ENCODE results near the gene GRAMD2B. TPM values are rescaled to one million over a fixed set of nuclear protein-coding genes. Genes with fewer than 3 reads are reported as not detected.

The GRAMD2B gene
- total RNA-seq, 2 donors from 2014 or later: 59.3 to 79.5 TPM

DNA sequence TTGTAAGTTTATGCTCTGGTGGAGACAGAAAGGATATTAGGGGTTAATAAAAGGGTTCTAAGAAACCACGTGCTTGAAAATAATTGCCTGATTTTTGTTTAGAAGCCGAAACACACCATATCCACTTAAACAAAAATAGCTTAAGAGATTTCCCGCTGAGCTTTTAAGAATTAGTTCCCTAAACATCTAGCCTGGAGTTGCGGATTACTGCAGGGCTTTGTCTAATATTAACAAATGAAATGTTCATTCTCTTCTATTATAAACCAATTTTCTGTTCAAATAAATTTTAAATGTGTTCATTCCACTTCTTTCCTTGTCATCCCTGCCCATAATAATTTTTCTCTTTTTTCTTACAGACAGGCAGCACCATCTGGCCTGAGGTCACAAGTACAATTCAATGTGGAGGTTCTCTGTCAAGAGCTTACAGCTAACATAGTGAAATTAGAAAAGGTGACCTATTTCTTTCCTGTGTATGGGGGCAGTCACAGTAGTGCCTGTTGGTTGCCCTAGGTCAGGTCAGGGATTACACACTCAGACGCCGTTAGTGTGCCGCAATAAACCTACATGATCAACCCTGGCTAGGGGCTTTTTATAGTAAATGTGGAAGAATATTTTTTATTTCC is 65.3 kb downstream of the GRAMD2B start:
- H3K27ac ChIP-seq: peak overlapping the region; percentile 39 to 70
- H3K36me3 ChIP-seq: peaks cover 44% of the 10 kb centered on the region
- no peaks in the 10 kb centered on the region for H3K9me3 ChIP-seq
- H3K27me3 ChIP-seq (replicated peaks; ENCODE audit: insufficient read depth): no peaks in the 10 kb centered on the region
- peaks cover 8 to 64% of the 10 kb centered on the region in 2 donors for H3K4me1 ChIP-seq (ENCODE audit: control insufficient read depth in 1 of 2, low read depth in 2 of 2)
- ATAC-seq (ENCODE audit: insufficient number of reproducible peaks, low FRiP score, low read depth): no peak
- TF ChIP-seq, protein P1, sequence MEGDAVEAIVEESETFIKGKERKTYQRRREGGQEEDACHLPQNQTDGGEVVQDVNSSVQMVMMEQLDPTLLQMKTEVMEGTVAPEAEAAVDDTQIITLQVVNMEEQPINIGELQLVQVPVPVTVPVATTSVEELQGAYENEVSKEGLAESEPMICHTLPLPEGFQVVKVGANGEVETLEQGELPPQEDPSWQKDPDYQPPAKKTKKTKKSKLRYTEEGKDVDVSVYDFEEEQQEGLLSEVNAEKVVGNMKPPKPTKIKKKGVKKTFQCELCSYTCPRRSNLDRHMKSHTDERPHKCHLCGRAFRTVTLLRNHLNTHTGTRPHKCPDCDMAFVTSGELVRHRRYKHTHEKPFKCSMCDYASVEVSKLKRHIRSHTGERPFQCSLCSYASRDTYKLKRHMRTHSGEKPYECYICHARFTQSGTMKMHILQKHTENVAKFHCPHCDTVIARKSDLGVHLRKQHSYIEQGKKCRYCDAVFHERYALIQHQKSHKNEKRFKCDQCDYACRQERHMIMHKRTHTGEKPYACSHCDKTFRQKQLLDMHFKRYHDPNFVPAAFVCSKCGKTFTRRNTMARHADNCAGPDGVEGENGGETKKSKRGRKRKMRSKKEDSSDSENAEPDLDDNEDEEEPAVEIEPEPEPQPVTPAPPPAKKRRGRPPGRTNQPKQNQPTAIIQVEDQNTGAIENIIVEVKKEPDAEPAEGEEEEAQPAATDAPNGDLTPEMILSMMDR (IDR thresholded peaks at IDR 0.05): no peak
- no peak overlapping the region for H3K4me3 ChIP-seq
- no peak for DNase-seq (ENCODE audit: low spot score)

DNA sequence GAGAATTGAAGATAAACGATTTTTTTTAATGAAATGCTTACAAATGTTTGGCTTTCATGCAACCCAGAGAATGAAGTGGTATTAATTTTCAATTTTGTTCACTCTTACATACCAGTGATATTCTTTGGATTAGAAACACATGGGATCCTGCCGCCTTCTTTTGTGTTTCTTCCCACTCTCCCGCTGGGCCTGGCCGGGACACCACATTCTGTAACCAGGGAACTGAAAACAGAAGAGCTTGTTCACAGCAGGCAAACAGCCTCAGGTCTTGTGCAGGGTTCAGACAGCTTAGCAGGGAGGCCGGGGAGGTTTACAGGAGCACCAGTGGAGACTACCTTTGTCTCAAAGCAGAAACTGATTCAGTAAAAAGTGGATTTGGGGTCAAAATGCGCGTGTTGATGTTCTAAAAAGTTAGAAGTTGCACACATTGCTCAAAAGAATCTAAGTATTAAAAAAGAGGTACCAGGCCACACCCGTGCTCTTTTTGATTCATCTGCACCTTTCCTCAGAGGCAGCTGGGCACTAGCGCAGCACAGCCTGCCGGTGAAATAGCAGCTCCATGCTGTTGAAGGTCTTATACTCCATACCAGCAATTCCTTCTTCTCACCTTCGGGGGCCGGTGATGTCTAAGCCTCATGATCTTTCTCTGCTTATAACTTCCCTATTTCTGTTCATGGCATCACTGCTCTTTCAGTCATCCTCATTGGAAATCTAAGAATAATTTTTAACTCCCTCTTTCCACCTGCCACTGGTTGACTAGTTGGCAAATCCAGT is 67.1 kb downstream of the GRAMD2B start:
- Histone ChIP-seq H3K4me1 (ENCODE audit: control insufficient read depth in 1 of 2, low read depth in 2 of 2) (peaks cover 5 to 46% of the 10 kb centered on the region in 2 donors), H3K9me3 (no peaks in the 10 kb centered on the region), H3K27me3 (replicated peaks; ENCODE audit: insufficient read depth) (no peaks in the 10 kb centered on the region), H3K4me3 (no peak overlapping the region), H3K36me3 (peaks cover 36% of the 10 kb centered on the region), H3K27ac (peak overlapping the region; percentile 10 to 33)
- ATAC-seq (ENCODE audit: insufficient number of reproducible peaks, low FRiP score, low read depth): no peak
- TF ChIP-seq, protein P1 (IDR thresholded peaks at IDR 0.05): no peak
- no peak for DNase-seq (ENCODE audit: low spot score)

DNA sequence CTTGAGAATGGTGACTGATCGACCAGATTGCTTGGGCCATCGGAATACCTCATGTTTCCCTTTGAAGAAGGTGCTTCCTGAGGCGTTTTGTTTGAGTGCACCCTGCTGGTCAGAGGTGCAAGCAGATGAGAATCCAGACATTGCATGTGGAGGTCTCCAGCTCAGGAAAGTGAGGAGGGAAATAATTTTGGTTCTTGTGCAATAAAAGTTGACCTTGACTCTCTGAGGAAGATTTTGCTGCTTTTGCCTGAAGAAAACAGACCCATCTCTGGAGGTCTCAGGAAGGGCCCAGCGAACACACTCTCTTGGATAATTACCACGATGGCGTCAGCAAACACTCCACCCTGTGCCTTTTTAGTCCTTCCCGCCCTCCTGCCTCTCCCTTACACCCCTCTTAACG is 69.7 kb downstream of the GRAMD2B start:
- H3K27me3 ChIP-seq (replicated peaks; ENCODE audit: insufficient read depth): no peaks in the 10 kb centered on the region
- TF ChIP-seq, protein P1 (IDR thresholded peaks at IDR 0.05): no peak
- H3K4me3 ChIP-seq: no peak overlapping the region
- peaks cover 33% of the 10 kb centered on the region for H3K36me3 ChIP-seq
- peaks cover 0 to 23% of the 10 kb centered on the region in 2 donors for H3K4me1 ChIP-seq (ENCODE audit: control insufficient read depth in 1 of 2, low read depth in 2 of 2)
- H3K9me3 ChIP-seq: no peaks in the 10 kb centered on the region
- DNase-seq (ENCODE audit: low spot score) (no peak), ATAC-seq (ENCODE audit: insufficient number of reproducible peaks, low FRiP score, low read depth) (no peak)
- H3K27ac ChIP-seq: no peak overlapping the region

DNA sequence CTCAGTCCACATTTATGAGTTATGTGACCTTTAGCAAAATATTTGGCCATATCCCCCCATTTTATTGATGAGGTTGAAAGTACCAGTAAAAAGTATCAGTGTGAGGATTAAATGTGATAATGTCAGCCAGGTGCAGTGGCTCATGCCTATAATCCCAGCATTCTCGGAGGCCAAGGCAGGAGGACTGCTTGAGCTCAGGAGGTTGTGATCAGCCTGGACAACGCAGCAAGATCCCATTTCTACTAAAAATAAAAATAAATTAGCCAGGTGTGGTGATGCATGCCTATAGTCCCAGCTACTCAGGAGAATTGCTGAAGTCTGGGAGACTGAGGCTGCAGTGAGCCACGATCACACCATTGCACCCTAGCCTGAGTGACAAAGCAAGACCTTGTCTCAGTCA is 71.2 kb downstream of the GRAMD2B start:
- Histone ChIP-seq H3K27me3 (replicated peaks; ENCODE audit: insufficient read depth) (no peaks in the 10 kb centered on the region), H3K27ac (no peak overlapping the region), H3K4me3 (no peak overlapping the region), H3K9me3 (no peaks in the 10 kb centered on the region), H3K36me3 (peaks cover 20% of the 10 kb centered on the region), H3K4me1 (ENCODE audit: control insufficient read depth in 1 of 2, low read depth in 2 of 2) (peaks cover 2 to 18% of the 10 kb centered on the region in 2 donors)
- DNase-seq (ENCODE audit: low spot score) (no peak), ATAC-seq (ENCODE audit: insufficient number of reproducible peaks, low FRiP score, low read depth) (no peak)
- TF ChIP-seq, protein P1 (IDR thresholded peaks at IDR 0.05): no peak

DNA sequence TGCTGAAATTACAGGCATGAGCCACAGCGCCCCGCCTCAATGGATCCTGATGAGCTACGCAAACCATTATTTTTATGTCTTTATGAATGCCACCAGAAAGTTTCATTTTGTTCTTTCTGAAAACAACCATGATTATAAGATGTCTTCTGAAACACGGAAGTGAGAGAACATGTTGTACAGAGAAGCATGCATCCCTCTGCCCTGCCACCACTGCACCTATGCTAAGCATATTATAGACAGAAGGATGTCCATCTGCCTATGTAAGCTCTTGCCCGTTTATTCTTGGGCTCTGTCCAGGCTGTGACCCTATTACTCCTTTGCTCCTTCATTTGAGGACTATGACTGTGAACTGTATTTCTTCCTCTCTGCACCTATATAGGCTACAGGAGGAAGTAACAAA is 74.3 kb downstream of the GRAMD2B start:
- no peaks in the 10 kb centered on the region for H3K36me3 ChIP-seq
- H3K4me1 ChIP-seq (ENCODE audit: control insufficient read depth in 1 of 2, low read depth in 2 of 2): peaks cover 3 to 14% of the 10 kb centered on the region in 2 donors
- DNase-seq (ENCODE audit: low spot score): no peak
- no peaks in the 10 kb centered on the region for H3K9me3 ChIP-seq
- no peaks in the 10 kb centered on the region for H3K27me3 ChIP-seq (replicated peaks; ENCODE audit: insufficient read depth)
- no peak overlapping the region for H3K27ac ChIP-seq
- H3K4me3 ChIP-seq: no peak overlapping the region
- ATAC-seq (ENCODE audit: insufficient number of reproducible peaks, low FRiP score, low read depth): no peak
- TF ChIP-seq, protein P1 (IDR thresholded peaks at IDR 0.05): no peak
